GM12864 (cell line): Measurements from ENCODE around the gene FRMD4B.

Experiments used
- DNase-seq: peaks from one replicate; pipeline ENCODE4 v3.0.0-alpha.2; 2011; ENCODE audit warnings: low read depth
- H3K4me3 ChIP-seq: 2 replicates; pipeline ENCODE4 v1.5.1; 2011; ENCODE audit warnings: mild to moderate bottlenecking, low read depth, low read length, control low read depth
- CTCF ChIP-seq: IDR thresholded peaks from 2 replicates; pipeline ENCODE4 v1.5.1; 2011; ENCODE audit warnings: low read depth, mild to moderate bottlenecking, moderate library complexity, low read length, control low read depth, inconsistent platforms; ENCODE audit errors: missing control alignments

FRMD4B gene

GRCh38 chr3:69126216-69126615 is 259.7 kb downstream of the FRMD4B start:
- TF ChIP-seq CTCF = no peak
- no peak overlapping the region for H3K4me3 ChIP-seq
- DNase-seq = no peak

- H3K4me3 ChIP-seq = no peak within 1 kb of the TSS
- TF ChIP-seq CTCF = no peak
- no peak for DNase-seq
Measured at GRCh38 chr3:69122403-69122802, 263.5 kb downstream of the FRMD4B start, which contains the start of gene LMOD3. Gene LMOD3, minus strand, starts transcription at chr3:69122595. Its CDS starts 209 bp downstream, at chr3:69122386.

- no peak overlapping the region for H3K4me3 ChIP-seq
- TF ChIP-seq CTCF = no peak
- no peak for DNase-seq
Measured at GRCh38 chr3:69121950-69122349, 263.9 kb downstream of the FRMD4B start.

- no peak overlapping the region for H3K4me3 ChIP-seq
- no peak for DNase-seq
- no peak for TF ChIP-seq CTCF
Measured at GRCh38 chr3:69121513-69121912, 264.4 kb downstream of the FRMD4B start.

GRCh38 chr3:69120879-69121464 is 264.9 kb downstream of the FRMD4B start:
- peak; percentile 97 for TF ChIP-seq CTCF
- peak; percentile 73 for DNase-seq

More at GRCh38 chr3:69120879-69121464, 264.9 kb downstream of the FRMD4B start:
- H3K4me3 ChIP-seq = no peak overlapping the region
